Effector CD4-positive, alpha-beta T cell (primary cell): ENCODE data around the gene TBC1D13.
"Not testable (repeated sequence)": the region's sequence is repeated elsewhere in the genome, so short reads cannot be mapped to it uniquely, and the experiment has no call there.

Source experiments
- DNase-seq: peaks from one replicate; pipeline ENCODE4 v3.0.0-alpha.2; 2020

TBC1D13 gene

DNA sequence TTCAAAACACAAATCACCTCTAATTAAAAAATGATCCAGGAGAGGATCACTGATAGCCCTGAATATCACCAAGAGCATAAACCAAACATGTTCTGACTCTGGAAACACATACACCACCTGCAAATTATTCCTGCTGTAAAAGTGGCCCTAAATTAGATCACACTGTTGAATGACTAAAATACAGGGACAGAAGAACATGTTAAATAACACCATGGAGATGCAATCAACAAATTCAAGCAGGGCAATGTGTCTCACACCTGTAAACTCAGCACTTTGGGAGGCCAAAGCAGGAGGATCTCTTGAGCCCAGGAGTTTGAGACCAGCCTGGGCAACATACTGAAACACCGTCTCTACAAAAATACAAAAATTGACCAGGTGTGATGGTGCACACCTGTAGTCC lies 60.8 kb downstream of the TBC1D13 start:
- no peak for DNase-seq

GRCh38 chr9:128851024-128851423 lies 64.0 kb downstream of the TBC1D13 start:
- DNase-seq = not testable (repeated sequence)

- DNase-seq = not testable (repeated sequence)
These were observed 64.9 kb downstream of the TBC1D13 start for GRCh38 chr9:128851779-128852600.

GRCh38 chr9:128852646-128853045 lies 65.6 kb downstream of the TBC1D13 start:
- DNase-seq = not testable (repeated sequence)

DNA sequence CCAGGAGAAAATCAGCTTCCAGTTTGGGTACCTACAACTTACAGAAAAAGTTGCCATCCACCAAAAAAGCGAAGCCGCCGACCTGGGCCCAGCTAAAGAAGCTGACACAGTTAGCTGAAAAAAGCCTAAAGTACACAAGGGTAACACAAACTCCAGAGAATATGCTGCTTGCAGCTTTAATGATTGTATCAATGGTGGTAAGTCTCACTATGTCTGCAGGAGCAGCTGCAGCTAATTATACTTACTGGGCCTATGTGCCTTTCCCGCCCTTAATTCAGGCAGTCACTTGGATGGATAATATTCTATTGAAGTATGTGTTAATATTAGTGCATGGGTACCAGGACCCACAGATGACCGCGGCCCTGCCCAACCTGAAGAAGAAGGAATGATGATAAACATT lies 67.4 kb downstream of the TBC1D13 start:
- not testable (repeated sequence) for DNase-seq

GRCh38 chr9:128858476-128858875 lies 71.4 kb downstream of the TBC1D13 start:
- not testable (repeated sequence) for DNase-seq
